Measurements from ENCODE around the gene CSKMT.
"Not testable (repeated sequence)": the region's sequence is repeated elsewhere in the genome, so short reads cannot be mapped to it uniquely, and the experiment has no call there.

The CSKMT gene

DNA sequence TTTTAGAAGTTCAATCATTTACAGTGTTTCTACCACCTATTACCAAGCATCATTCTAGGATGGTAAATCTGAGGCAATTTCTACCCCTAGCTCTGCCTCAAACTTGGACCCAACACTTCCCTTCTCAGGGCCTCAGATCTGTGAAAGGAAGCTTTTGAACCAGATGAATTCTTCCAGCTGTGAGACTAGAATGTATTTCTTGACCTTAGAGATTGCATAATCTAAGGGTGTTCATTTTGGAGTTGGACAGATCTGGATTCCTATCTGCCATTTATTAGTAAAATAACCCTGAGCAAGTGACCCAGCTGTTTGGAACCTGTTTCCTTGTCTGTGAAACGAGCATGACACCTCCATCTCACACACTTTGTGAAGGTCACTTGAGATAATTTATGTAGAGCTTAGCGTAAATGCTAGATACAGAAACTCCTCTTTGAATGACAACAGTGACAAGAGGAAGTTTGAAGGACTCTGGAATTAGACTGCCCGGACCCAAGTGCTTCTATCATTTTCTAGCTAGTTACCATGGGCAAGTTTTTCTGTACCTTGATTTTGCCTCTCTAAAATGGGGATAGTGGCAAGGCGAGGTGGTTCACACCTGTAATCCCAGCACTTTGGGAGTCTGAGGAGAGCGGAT lies 8.2 kb upstream of the CSKMT start:
- no peak for DNase-seq

DNA sequence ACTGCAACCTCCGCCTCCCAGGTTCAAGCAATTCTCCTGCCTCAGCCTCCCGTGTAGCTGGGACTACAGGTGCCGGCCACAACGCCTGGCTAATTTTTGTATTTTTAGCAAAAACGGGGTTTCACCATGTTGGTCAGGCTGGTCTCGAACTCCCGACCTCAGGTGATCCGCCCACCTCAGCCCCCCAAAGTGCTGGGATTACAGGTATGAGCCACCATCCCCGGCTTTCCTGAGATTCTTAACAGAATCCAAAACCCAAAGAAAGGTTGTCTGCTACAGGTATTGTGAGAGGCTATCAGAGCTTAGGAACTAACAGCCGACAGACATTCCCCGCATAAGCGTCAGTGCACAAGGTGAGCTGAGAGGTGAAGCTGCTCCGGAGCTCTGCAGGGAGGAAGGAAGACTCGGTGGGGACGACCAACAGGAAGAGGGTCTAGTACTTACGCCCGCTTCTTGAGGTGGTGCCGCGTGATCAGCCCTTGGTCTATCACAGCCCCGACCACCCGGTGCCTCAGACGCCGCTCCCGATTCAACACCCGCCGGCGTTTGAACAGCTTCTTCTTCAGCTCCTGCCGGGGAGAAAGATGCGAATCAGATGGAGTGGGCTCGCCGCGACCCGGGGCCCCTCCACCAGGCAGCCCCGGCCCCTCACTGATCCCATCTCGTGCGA lies 572 bp upstream of the CSKMT start:
- DNase-seq = no peak

DNA sequence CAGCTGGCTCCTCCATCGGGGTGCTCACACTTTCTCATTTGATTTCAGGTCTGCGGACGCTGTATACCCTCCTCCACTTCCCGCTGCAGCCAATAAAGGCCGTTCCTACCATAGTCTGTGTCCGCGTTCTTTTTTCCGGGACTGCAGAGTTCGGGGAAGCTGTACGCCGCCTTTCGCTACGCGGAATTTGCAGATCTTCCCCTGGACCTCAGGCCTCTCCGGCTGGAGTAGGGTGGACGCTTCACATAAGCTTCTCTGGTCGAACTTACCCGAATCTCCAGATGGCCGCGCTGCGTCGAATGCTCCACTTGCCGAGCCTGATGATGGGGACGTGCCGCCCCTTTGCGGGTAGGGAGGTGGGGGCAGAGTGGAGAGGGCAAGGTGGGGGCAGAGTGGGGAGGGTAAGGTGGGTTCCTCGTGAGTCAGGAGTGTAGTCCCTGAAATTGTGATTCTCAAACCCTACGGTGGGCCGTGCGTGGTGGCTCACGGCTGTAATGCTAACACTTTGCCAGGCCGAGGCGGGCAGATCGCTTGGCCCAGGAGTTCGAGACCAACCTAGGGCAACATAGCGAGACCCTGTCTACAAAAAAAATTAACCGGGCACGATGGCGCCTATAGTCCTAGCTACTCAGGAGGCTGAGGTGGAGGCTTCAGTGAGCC lies 617 bp downstream of the CSKMT start:
- no peak for DNase-seq

DNA sequence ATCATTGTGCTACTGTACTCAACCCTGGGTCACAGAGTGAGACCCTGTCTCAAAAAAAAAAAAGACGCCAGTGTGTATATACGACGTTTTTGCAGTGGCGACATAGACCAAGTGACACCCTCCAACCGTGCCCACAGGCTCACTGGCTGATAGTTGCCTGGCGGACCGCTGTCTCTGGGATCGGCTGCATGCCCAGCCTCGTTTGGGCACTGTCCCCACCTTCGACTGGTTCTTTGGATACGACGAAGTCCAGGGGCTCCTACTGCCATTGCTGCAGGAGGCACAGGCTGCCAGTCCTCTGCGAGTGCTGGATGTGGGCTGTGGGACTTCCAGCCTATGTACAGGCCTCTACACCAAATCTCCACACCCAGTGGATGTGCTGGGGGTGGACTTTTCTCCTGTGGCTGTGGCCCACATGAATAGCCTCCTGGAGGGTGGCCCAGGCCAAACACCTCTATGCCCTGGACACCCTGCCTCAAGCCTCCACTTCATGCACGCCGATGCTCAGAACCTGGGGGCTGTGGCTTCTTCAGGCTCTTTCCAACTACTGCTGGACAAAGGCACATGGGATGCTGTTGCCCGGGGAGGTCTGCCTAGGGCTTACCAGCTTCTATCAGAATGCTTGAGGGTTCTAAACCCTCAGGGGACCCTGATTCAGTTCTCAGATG lies 1.3 kb downstream of the CSKMT start:
- no peak for DNase-seq

DNA sequence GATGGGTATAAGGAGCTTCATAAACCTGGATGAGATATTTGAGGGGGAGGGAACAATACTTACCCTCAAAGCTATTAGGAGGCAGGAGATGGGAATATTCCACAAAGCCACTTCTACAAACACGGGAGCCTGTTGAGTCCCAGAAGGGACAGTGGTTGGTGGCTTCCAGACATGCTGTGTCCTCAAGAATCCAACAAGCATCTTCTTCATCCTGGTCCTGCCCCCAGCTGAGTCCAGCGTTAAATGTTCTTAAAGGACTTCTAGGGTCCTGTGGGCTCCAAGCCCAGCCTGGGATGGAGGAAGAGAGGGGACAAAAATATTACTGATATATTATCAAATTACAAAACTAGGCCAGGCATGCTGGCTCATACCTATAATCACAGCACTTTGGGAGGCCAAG lies 2.3 kb downstream of the CSKMT start:
- no peak for DNase-seq

DNA sequence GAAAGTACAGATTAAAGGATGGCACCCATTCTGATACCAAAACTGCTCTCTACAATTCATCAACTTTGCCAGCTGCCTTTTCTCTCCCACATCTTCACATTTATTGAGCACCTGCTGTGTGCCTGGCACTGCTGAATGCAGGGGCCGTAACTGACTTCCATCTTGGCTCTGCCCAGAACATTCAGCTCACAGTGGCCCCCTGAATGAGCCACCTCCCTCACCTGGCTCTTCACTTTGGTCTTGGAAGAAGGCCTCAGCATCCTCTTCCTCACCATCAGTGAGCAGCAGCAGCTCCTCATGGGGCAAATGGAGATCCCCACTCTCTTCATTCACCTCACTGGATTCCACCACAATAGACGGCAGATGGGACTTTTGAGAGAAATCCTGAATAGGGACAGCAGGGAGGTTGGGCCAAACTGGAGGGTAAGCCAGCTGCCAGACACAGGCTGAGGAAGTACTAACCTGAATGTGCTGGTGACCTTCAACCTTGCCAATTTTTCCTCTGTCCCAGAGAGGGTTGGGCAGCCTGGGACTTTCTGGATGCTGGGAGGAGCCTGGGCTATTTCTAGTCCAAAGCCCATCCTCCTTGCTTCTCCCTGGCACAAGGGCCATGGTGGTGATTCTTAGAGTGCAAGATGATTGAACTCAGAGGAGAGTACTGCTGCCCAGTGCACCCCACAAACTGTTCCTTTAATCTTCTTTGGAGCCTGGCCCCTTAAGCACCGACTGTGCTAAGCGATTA lies 4.5 kb downstream of the CSKMT start:
- DNase-seq = no peak

DNA sequence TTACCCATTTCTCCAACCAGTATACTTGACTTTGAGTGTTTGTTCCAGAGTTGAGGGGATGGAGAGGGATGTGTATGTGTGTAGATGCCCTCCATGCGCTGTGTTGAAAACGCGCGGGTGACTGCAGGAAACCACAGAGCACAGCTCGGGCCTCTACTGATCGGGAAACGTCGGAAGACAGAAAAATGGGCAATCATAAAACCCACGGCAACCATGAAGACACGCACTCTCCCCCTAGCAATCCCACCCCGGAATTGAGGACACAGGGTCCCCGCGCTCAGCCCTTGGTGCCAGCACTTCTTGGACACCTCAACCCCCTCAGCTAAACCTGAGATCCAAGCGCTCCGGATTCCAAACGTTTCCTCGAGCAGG lies 6.1 kb downstream of the CSKMT start:
- DNase-seq = no peak

DNA sequence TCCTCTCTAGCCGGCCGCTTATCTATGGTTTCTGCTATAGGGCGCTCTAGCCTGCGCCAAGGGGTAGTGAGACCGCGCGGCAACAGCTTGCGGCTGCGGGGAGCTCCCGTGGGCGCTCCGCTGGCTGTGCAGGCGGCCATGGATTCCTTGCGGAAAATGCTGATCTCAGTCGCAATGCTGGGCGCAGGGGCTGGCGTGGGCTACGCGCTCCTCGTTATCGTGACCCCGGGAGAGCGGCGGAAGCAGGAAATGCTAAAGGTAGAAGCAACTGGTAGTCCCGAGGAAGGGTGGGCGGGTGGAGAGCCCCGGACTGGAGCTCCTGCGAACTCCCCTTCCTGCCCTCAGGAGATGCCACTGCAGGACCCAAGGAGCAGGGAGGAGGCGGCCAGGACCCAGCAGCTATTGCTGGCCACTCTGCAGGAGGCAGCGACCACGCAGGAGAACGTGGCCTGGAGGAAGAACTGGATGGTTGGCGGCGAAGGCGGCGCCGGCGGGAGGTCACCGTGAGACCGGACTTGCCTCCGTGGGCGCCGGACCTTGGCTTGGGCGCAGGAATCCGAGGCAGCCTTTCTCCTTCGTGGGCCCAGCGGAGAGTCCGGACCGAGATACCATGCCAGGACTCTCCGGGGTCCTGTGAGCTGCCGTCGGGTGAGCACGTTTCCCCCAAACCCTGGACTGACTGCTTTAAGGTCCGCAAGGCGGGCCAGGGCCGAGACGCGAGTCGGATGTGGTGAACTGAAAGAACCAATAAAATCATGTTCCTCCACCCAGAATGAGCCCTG lies 6.7 kb downstream of the CSKMT start, which contains the start of the genes LBHD1 and UQCC3:
Gene LBHD1 (minus strand): TSS at position 660 of the 782 bp plus-strand sequence. CDS start 2,236 bp downstream, outside the sequence.
Gene UQCC3 (plus strand): TSS at position 66 of the 782 bp plus-strand sequence. CDS start 73 bp downstream, at position 139.
- DNase-seq = peak; percentile 89

DNA sequence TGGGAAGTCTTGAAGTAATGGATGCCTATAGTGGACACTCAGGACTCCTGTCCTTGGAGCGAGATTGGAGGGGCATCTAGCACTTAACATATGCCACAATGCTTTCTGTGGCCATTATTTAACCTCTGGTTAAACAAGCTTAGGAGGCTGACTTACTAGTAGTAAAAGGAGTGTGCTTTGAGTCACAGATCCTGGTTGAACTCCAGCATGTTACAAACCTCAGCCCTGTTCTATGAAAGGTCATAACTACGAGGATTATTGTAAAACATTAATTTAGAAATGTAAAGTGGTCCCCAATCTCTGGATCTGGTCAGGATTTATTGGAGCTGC lies 8.0 kb downstream of the CSKMT start:
- no peak for DNase-seq

DNA sequence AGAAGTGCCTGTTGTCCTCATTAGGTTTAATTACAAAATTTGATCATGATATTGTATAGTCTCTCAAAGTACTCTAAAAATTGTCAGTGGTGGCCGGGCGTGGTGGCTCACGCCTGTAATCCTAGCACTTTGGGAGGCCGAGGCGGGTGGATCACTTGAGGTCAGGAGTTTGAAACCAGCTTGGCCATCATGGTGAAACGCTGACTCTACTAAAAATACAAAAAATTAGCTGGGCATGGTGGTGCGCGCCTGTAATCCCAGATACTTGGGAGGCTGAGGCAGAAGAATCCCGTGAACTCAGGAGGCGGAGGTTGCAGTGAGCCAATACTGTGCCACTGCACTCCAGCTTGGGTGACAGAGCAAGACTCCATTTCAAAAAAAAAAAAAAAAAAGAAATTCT lies 10.3 kb downstream of the CSKMT start:
- not testable (repeated sequence) for DNase-seq

DNA sequence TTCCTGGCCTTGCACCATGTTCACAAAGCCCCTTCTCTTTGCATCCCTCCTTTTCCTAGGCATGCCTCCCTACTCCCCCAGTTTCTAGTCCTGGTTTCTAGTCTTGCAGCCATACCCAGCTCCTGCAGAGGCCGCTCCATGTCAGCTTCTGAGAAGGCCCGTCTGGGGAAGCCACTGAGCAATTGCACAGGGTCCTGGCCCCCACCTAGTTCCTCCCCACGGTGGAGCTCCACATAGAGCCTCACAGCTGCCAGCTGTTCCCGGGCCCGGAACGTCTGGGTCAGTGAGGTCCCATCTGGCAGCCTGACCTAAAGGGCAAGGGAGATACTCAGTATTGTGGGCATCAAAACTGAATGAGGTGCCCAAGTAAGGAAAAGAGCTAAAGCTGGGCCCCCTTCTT lies 11.6 kb downstream of the CSKMT start:
- DNase-seq = no peak

DNA sequence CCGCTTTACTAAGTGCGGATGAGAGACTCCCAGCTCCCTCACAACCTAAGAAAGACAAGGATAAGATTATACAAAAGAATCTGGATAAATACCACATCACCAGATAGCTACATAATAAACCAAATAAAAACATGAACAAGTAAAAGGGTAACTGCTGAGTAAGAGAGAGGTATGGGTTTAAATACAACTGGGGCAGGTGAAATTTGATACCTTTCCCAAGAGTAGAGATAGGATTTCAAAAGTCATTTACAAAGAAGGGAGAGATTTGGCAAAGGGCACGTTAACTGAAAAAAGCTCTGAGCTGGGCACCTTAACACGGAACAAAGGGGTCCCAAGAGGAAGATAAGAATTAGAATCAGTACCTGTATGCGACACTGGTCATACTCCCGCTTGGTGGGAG lies 12.0 kb downstream of the CSKMT start:
- no peak for DNase-seq

DNA sequence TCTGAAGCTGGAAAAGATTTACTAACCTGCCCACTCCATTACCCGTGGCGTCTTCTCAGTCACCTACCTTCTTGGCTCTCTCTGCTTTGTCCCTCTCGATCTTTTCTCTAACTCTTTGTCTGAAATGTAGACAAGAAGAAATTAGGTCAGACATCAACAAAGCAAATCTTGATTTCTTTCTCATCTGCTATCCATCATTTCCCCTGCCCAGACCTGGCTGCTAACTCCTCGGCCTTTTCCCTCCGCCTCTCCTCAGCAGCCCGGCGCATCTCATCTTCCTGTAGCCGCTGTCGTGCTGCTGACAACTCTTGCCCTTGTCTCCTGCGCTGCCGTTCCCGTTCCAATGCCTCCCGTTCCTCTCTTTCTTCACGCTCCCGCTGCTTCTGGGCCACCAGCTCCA lies 12.6 kb downstream of the CSKMT start:
- no peak for DNase-seq

DNA sequence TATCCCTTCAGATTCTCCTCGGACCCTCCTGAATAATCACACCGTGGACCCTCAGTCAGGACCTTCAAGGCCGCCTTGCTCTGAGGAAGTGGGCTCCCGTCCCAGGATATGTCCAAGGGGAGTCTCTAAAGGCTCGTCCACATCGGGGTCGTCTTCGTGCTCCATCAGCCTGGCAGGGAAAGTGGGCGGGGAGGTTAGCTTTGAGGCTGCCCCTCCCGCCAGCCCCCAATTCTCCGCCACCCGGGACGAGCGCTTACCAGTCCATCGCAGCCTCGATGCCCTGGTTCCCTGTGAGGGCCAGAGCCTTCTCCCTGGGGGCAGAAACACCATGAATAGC lies 13.3 kb downstream of the CSKMT start:
- no peak for DNase-seq

DNA sequence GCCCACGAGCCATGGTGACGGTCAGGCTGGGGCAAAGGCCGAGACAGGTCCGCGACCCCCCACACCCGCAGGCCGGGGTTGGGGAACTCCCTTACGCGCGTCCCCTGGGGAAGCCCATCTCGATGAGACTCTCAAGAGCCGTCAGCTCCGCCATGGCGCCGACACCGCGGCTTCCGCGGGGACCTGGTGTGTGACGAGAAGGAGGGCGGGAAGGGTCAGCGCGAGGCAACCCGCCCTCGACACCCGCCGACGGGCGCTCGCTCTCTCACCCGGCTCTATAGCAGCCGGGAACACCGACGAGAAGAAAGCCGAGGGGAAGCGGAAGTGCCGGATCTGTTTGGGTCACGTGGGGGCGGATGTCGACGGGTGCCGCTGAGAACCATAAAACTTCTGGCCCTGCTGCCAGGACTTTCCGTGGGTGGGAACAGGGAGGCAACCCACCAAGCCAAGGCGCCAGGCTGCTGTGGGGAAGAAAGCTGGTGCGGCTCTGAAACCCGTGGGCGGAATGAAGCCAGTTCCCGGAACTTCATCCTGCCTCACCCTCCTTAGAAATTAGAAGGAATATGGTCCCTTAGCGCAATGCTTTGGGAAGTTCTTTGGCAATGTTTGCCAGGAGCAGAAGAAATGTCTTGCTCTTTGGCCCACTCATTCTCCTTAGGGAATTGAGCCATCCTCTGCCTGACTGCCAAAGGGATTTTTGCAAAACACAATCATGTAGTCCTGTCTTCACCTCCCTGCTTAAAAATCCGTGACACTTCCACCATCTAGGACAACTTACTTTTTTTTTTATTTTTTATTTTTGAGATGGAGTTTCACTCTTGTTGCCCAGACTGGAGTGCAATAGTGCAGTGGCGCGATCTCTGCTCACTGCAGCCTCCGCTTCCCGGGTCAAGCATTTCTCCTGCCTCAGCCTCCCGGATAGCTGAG lies 13.9 kb downstream of the CSKMT start, which contains the start of gene UBXN1:
Gene UBXN1 (minus strand): TSS at position 304 of the 927 bp plus-strand sequence. CDS start 150 bp downstream, at position 154.
- DNase-seq = peak; percentile 96

DNA sequence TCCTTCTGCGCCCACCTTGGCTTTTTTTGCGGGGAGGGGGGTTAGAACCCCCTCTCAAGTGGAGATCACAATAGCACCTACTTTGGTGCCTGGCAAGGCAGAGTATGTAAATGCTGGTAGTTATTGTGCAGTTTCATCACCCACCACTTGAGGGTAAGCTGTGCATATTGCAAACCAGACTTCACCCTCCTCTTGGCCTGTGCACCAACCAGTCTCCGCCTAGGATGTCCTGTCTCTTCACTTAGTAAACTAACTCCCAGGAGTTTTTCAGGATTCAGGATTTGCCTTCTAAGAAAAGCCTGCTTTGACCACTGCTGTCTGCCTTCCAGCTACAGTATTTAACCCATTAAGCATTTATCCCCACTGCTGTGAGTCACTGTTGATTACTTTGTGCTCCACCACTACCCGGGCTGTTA lies 15.7 kb downstream of the CSKMT start:
- peak; percentile 52 for DNase-seq

DNA sequence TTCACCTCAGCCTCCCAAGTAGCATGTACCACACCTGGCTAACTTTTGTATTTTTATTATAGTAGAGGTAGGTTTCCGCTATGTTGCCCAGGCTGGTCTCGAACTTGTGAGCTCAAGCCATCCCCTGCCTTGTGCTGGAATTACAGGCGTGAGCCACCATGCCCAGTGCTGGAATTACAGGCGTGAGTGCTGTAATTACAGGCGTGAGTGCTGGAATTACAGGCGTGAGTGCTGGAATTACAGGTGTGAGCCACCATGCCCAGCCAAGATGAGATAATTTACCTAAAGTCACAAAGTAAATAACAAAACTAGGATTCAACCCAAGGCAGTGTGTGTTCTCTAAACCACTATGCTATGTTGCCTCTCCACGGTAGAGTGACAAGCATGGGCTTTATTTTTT lies 17.4 kb downstream of the CSKMT start:
- no peak for DNase-seq

DNA sequence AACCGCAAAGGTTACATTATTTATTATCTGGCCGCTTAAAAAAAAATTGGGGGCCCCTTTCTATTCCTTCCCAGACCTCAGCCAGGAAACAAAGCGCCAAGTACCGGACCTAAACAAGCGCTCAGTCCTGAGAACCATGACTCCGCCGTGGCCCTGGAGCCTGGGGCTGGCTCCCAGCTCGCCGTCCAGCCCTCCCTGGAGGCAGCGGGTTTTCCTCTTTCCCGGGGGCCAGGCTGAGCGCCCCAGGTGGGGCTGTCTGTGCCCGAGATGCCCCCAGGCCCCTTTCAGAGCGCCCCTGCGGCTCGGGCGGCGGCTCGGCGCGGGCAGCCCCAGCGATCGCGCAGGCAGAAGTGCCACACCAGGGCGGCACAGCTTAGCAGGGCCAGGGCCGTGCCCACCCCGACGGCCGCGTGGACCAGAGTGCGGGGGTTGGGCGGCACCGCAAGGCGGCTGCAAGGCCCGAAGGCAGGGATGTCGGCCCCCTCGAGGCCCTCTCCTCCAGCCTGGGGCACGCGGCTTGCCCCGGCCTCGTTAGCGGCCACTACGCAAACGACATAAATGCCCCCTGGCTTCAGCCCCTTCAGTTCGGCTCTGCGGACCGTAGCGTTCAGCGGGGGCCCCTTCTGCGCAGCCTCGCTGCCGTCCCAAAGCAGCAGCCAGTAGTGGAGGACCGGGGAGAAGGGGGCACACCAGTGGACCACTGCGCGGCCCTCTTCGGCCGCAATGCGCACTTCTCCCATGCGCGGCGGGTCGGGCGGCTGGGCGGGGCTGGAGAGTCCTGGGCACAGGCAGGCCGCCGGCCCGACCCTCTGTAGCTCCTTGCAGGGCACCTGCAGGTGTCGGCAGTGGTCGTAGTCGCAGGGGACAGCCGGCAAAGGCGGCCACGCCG lies 22.6 kb downstream of the CSKMT start:
- DNase-seq = peak; percentile 53

DNA sequence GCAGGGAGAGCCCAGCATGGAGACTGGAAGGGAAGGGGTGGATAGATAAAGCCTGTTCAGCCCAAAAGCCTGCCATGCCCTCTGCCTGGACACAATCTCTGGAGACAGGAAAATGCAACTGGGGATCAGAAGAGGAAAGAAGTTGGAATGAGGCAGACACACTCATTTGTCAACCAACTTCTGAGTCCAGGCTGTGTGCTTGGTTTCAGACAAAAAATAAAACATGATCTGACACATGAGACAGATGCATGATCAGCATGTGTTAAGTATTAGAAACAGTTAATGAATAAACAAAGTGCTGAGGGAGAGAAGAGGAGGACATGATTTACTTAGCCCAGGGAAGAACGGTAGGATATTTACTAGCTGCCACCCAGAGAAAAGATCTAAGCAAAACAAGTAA lies 23.4 kb downstream of the CSKMT start:
- DNase-seq = no peak

Measured in right forelimb (tissue), 1 donor.